ENCODE results near the gene LCE1F. TPM values are rescaled to one million over a fixed set of nuclear protein-coding genes. Genes with fewer than 3 reads are reported as not detected.

LCE1F gene
- total RNA-seq, 1 experiment from 2014 or later: not detected

DNA sequence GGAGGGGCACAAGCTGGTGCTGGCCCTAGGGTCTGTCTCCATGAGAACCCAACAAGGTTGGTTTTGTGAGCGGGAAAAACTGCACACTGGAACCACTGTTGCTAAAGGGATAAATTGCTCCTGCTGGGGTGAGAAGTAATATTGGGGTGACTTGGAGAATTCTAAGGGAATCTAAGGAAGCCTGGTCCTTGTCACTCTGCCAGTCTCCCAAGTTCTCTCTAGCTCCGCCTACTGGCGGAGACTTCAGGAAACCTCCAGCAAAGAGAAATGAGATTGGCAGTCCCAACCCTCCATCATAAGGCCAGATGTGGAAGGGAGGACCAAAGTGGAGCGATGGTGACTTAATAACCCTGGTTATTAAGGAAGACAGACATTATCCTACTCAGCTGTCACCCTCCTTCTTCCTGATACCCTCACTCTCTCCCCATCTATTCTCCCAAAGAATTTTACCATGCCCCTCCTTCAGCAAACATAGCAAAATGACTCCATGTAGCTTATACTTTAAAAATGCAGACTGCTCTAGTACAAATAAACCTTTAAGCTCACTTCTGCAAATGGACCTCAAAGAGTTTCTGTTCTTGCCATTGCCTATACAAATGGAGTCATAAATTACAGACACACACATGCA lies 2.7 kb downstream of the LCE1F start (continued):
- TF ChIP-seq, protein P1, sequence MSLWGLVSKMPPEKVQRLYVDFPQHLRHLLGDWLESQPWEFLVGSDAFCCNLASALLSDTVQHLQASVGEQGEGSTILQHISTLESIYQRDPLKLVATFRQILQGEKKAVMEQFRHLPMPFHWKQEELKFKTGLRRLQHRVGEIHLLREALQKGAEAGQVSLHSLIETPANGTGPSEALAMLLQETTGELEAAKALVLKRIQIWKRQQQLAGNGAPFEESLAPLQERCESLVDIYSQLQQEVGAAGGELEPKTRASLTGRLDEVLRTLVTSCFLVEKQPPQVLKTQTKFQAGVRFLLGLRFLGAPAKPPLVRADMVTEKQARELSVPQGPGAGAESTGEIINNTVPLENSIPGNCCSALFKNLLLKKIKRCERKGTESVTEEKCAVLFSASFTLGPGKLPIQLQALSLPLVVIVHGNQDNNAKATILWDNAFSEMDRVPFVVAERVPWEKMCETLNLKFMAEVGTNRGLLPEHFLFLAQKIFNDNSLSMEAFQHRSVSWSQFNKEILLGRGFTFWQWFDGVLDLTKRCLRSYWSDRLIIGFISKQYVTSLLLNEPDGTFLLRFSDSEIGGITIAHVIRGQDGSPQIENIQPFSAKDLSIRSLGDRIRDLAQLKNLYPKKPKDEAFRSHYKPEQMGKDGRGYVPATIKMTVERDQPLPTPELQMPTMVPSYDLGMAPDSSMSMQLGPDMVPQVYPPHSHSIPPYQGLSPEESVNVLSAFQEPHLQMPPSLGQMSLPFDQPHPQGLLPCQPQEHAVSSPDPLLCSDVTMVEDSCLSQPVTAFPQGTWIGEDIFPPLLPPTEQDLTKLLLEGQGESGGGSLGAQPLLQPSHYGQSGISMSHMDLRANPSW (CRISPR knock-in tag; conservative IDR thresholded peaks at IDR 0.05; ENCODE audit: low read depth): no peak

DNA sequence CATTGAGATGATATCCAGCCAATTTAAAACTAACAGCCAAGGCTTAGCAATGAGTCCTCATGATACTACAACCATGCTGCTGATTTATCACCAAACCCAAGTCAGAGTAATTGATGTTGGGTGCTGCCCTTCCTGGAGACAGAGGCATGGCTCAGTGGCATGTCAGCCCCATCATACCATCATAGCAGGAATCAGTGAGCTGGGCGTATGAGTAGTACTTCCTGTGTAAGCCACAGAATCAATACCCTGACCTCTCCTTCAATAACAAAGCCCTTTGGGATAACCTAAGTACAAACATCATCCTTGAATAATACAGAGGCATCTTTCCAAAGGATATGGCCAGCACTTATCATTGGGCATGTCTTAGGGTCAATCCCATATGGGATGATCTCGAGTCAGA lies 8.2 kb downstream of the LCE1F start:
- CTCF ChIA-PET: no interaction called here

More for the DNA sequence above, 8.2 kb downstream of the LCE1F start:
- H3K27me3 Mint-ChIP-seq (ENCODE audit: low read depth): peaks cover 18% of the 10 kb centered on the region
- POLR2A ChIA-PET: no interaction called here
- TF ChIP-seq JUN (CRISPR knock-in tag; IDR thresholded peaks at IDR 0.05) (no peak), CREB1 (CRISPR knock-in tag; IDR thresholded peaks at IDR 0.05) (no peak), ZNF671 (CRISPR knock-in tag; IDR thresholded peaks at IDR 0.05) (no peak), FOXK1 (CRISPR knock-in tag; IDR thresholded peaks at IDR 0.05) (no peak), ZNF317 (CRISPR knock-in tag; IDR thresholded peaks at IDR 0.05; ENCODE audit: borderline replicate concordance, low read depth) (no peak), GRHL2 (CRISPR knock-in tag; IDR thresholded peaks at IDR 0.05; ENCODE audit: insufficient replicate concordance, severe bottlenecking) (no peak), ZNF396 (CRISPR knock-in tag; IDR thresholded peaks at IDR 0.05; ENCODE audit: borderline replicate concordance) (no peak)
- TF ChIP-seq, protein P1 (CRISPR knock-in tag; conservative IDR thresholded peaks at IDR 0.05; ENCODE audit: low read depth): no peak
- TF ChIP-seq, protein P2, sequence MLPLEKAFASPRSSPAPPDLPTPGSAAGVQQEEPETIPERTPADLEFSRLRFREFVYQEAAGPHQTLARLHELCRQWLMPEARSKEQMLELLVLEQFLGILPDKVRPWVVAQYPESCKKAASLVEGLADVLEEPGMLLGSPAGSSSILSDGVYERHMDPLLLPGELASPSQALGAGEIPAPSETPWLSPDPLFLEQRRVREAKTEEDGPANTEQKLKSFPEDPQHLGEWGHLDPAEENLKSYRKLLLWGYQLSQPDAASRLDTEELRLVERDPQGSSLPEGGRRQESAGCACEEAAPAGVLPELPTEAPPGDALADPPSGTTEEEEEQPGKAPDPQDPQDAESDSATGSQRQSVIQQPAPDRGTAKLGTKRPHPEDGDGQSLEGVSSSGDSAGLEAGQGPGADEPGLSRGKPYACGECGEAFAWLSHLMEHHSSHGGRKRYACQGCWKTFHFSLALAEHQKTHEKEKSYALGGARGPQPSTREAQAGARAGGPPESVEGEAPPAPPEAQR (CRISPR knock-in tag; IDR thresholded peaks at IDR 0.05): no peak
- TF ChIP-seq, protein P3, sequence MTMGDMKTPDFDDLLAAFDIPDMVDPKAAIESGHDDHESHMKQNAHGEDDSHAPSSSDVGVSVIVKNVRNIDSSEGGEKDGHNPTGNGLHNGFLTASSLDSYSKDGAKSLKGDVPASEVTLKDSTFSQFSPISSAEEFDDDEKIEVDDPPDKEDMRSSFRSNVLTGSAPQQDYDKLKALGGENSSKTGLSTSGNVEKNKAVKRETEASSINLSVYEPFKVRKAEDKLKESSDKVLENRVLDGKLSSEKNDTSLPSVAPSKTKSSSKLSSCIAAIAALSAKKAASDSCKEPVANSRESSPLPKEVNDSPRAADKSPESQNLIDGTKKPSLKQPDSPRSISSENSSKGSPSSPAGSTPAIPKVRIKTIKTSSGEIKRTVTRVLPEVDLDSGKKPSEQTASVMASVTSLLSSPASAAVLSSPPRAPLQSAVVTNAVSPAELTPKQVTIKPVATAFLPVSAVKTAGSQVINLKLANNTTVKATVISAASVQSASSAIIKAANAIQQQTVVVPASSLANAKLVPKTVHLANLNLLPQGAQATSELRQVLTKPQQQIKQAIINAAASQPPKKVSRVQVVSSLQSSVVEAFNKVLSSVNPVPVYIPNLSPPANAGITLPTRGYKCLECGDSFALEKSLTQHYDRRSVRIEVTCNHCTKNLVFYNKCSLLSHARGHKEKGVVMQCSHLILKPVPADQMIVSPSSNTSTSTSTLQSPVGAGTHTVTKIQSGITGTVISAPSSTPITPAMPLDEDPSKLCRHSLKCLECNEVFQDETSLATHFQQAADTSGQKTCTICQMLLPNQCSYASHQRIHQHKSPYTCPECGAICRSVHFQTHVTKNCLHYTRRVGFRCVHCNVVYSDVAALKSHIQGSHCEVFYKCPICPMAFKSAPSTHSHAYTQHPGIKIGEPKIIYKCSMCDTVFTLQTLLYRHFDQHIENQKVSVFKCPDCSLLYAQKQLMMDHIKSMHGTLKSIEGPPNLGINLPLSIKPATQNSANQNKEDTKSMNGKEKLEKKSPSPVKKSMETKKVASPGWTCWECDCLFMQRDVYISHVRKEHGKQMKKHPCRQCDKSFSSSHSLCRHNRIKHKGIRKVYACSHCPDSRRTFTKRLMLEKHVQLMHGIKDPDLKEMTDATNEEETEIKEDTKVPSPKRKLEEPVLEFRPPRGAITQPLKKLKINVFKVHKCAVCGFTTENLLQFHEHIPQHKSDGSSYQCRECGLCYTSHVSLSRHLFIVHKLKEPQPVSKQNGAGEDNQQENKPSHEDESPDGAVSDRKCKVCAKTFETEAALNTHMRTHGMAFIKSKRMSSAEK (CRISPR knock-in tag; IDR thresholded peaks at IDR 0.05; ENCODE audit: borderline replicate concordance): no peak
- TF ChIP-seq, protein P4, sequence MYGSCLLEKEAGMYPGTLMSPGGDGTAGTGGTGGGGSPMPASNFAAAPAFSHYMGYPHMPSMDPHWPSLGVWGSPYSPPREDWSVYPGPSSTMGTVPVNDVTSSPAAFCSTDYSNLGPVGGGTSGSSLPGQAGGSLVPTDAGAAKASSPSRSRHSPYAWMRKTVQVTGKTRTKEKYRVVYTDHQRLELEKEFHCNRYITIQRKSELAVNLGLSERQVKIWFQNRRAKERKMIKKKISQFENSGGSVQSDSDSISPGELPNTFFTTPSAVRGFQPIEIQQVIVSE (CRISPR knock-in tag; IDR thresholded peaks at IDR 0.05; ENCODE audit: borderline replicate concordance): no peak
- H3K9me3 Mint-ChIP-seq: peaks cover 84% of the 10 kb centered on the region
- no peak for DNase-seq (ENCODE audit: low spot score)
- no peak overlapping the region for H3K4me3 Mint-ChIP-seq
- no peaks in the 10 kb centered on the region for H3K4me1 Mint-ChIP-seq
- H3K36me3 Mint-ChIP-seq: peaks cover 65% of the 10 kb centered on the region
- ATAC-seq: no peak
- H3K27ac Mint-ChIP-seq: no peak overlapping the region

All from WTC11 (cell line).